HG02571 (cell line): ENCODE measurements around the gene TMPRSS9.

Experiments
- ATAC-seq: cut with Tn5 transposase; IDR thresholded peaks from one replicate; pipeline ENCODE4 v1.9.1; 2021; ENCODE audit warnings: mild to moderate bottlenecking, moderate library complexity; ENCODE audit not compliant: unreplicated experiment

The TMPRSS9 gene

GRCh38 chr19:2359992-2360685 lies at the start of gene TMPRSS9:
Gene TMPRSS9 (plus strand): TSS chr19:2360265. CDS start chr19:2389786, 29,521 bp downstream.
- no peak for ATAC-seq

GRCh38 chr19:2311093-2311492 lies 49.0 kb upstream of the TMPRSS9 start:
- no peak for ATAC-seq

- no peak for ATAC-seq
Measured at GRCh38 chr19:2312820-2313501, 47.1 kb upstream of the TMPRSS9 start.

- ATAC-seq, result no peak
Measured at GRCh38 chr19:2315121-2315817, 44.8 kb upstream of the TMPRSS9 start.

GRCh38 chr19:2315818-2316353 lies 44.2 kb upstream of the TMPRSS9 start:
- no peak for ATAC-seq

GRCh38 chr19:2317300-2317699 lies 42.8 kb upstream of the TMPRSS9 start:
- no peak for ATAC-seq

GRCh38 chr19:2317756-2318155 lies 42.3 kb upstream of the TMPRSS9 start:
- ATAC-seq, result no peak

GRCh38 chr19:2318923-2319322 lies 41.1 kb upstream of the TMPRSS9 start:
- no peak for ATAC-seq

GRCh38 chr19:2319551-2319950 lies 40.5 kb upstream of the TMPRSS9 start:
- ATAC-seq, result no peak

- no peak for ATAC-seq
Measured at GRCh38 chr19:2320049-2320448, 40.0 kb upstream of the TMPRSS9 start.

GRCh38 chr19:2320939-2321338 lies 39.1 kb upstream of the TMPRSS9 start:
- no peak for ATAC-seq

GRCh38 chr19:2321565-2322283 lies 38.3 kb upstream of the TMPRSS9 start:
- no peak for ATAC-seq

GRCh38 chr19:2323707-2324106 lies 36.4 kb upstream of the TMPRSS9 start:
- ATAC-seq, result no peak

GRCh38 chr19:2324220-2324948 lies 35.7 kb upstream of the TMPRSS9 start:
- ATAC-seq, result no peak

GRCh38 chr19:2325281-2326046 lies 34.6 kb upstream of the TMPRSS9 start:
- ATAC-seq, result no peak

GRCh38 chr19:2326699-2327360 lies 33.2 kb upstream of the TMPRSS9 start:
- ATAC-seq, result no peak

- no peak for ATAC-seq
Measured at GRCh38 chr19:2327773-2328400, 32.2 kb upstream of the TMPRSS9 start.

GRCh38 chr19:2328401-2329148 lies 31.5 kb upstream of the TMPRSS9 start, which contains the start of the genes LSM7 and SPPL2B:
Gene LSM7 (minus strand): TSS chr19:2328586. CDS start chr19:2328566, 20 bp downstream.
Gene SPPL2B (plus strand): TSS chr19:2328684. CDS start chr19:2328710, 26 bp downstream.
- peak; percentile 59 for ATAC-seq
